H9 (cell line): ENCODE results near the gene MICAL2. TPM values are rescaled to one million over a fixed set of nuclear protein-coding genes. Genes with fewer than 3 reads are reported as not detected.

ENCODE experiments used
- DNase-seq: peaks from one replicate; pipeline ENCODE4 v3.0.0-alpha.2; 2017
- H2AFZ ChIP-seq: one replicate; pipeline ENCODE4 v1.6.1; 2013; ENCODE audit warnings: mild to moderate bottlenecking, low read length, control low read depth, moderate library complexity
- H2AK5ac ChIP-seq: 2 replicates; pipeline ENCODE4 v1.6.1; 2013; ENCODE audit warnings: low read length, control low read depth, mixed read lengths; ENCODE audit not compliant: insufficient read length
- H2BK120ac ChIP-seq: one replicate; pipeline ENCODE4 v1.6.1; 2013; ENCODE audit warnings: low read depth, mild to moderate bottlenecking, low read length, control low read depth, inconsistent platforms; ENCODE audit not compliant: poor library complexity, severe bottlenecking
- H2BK12ac ChIP-seq: 2 replicates; pipeline ENCODE4 v1.6.1; 2013; ENCODE audit warnings: low read length, control low read depth, mixed read lengths, low read depth; ENCODE audit not compliant: insufficient read length
- H2BK15ac ChIP-seq: 2 replicates; pipeline ENCODE4 v1.6.1; 2013; ENCODE audit warnings: low read depth, low read length, control low read depth
- H2BK20ac ChIP-seq: one replicate; pipeline ENCODE4 v1.6.1; 2013; ENCODE audit warnings: low read depth, mild to moderate bottlenecking, low read length, control low read depth, inconsistent platforms; ENCODE audit not compliant: poor library complexity, severe bottlenecking
- H2BK5ac ChIP-seq: 2 replicates; pipeline ENCODE4 v1.6.1; 2013; ENCODE audit warnings: low read length, control low read depth, mixed read lengths; ENCODE audit not compliant: insufficient read length
- H3K14ac ChIP-seq: 2 replicates; pipeline ENCODE4 v1.6.1; 2013; ENCODE audit warnings: low read length, control low read depth; ENCODE audit not compliant: insufficient read depth
- H3K18ac ChIP-seq: 2 replicates; pipeline ENCODE4 v1.6.1; 2013; ENCODE audit warnings: low read depth, mild to moderate bottlenecking, mixed read lengths, low read length, control low read depth; ENCODE audit not compliant: insufficient read length
- H3K23ac ChIP-seq: 2 replicates; pipeline ENCODE4 v1.6.1; 2013; ENCODE audit warnings: low read length, control low read depth, mixed read lengths, low read depth; ENCODE audit not compliant: insufficient read length
- H3K23me2 ChIP-seq: 2 replicates; pipeline ENCODE4 v1.6.1; 2013; ENCODE audit warnings: low read depth, mild to moderate bottlenecking, mixed read lengths, low read length, control low read depth; ENCODE audit not compliant: insufficient read length, poor library complexity, severe bottlenecking
- H3K27ac ChIP-seq: 2 replicates; pipeline ENCODE4 v1.5.1; 2013; ENCODE audit warnings: low read length, control low read depth, mixed read lengths, low read depth; ENCODE audit not compliant: insufficient read length
- H3K27me3 ChIP-seq: 2 replicates; pipeline ENCODE4 v1.6.1; 2013; ENCODE audit warnings: low read length, control low read depth, inconsistent platforms; ENCODE audit not compliant: insufficient read depth
- H3K4ac ChIP-seq: 2 replicates; pipeline ENCODE4 v1.6.1; 2013; ENCODE audit warnings: low read depth, mild to moderate bottlenecking, control low read depth, inconsistent platforms, low read length, moderate library complexity
- H3K4me1 ChIP-seq: 2 replicates; pipeline ENCODE4 v1.6.1; 2013; ENCODE audit warnings: low read length, control low read depth, inconsistent platforms; ENCODE audit not compliant: insufficient read depth
- H3K4me2 ChIP-seq: 2 replicates; pipeline ENCODE4 v1.6.1; 2013; ENCODE audit warnings: low read length, control low read depth, mixed read lengths; ENCODE audit not compliant: insufficient read length, insufficient read depth
- H3K56ac ChIP-seq: 2 replicates; pipeline ENCODE4 v1.6.1; 2013; ENCODE audit warnings: low read depth, mild to moderate bottlenecking, mixed read lengths, low read length, control low read depth; ENCODE audit not compliant: insufficient read length
- H3K79me1 ChIP-seq: 2 replicates; pipeline ENCODE4 v1.6.1; 2013; ENCODE audit warnings: low read depth, mild to moderate bottlenecking, moderate library complexity, low read length, control low read depth, inconsistent platforms; ENCODE audit not compliant: insufficient read depth, poor library complexity, severe bottlenecking
- H3K79me2 ChIP-seq: 2 replicates; pipeline ENCODE4 v1.6.1; 2013; ENCODE audit warnings: low read length, control low read depth, inconsistent platforms; ENCODE audit not compliant: insufficient read depth
- H3K9ac ChIP-seq: 2 replicates; pipeline ENCODE4 v1.6.1; 2013; ENCODE audit warnings: low read length, control low read depth, mixed read lengths; ENCODE audit not compliant: insufficient read length; ENCODE audit errors: extremely low read depth
- H3K9me3 ChIP-seq: one replicate; pipeline ENCODE4 v1.6.1; 2013; ENCODE audit warnings: low read depth, low read length, inconsistent platforms; ENCODE audit not compliant: control insufficient read depth
- H3T11ph ChIP-seq: one replicate; pipeline ENCODE4 v1.6.1; 2013; ENCODE audit warnings: mild to moderate bottlenecking, low read length, control low read depth, inconsistent platforms
- H4K20me1 ChIP-seq: one replicate; pipeline ENCODE4 v1.6.1; 2013; ENCODE audit not compliant: control insufficient read depth, insufficient read length, insufficient read depth
- H4K5ac ChIP-seq: 2 replicates; pipeline ENCODE4 v1.6.1; 2013; ENCODE audit warnings: low read depth, mild to moderate bottlenecking, mixed read lengths, low read length, control low read depth; ENCODE audit not compliant: insufficient read length
- H4K8ac ChIP-seq: replicated peaks from 2 replicates; pipeline ENCODE4 v1.6.1; 2013; ENCODE audit warnings: low read length, control low read depth, mixed read lengths, low read depth; ENCODE audit not compliant: insufficient read length
- H4K91ac ChIP-seq: 2 replicates; pipeline ENCODE4 v1.6.1; 2013; ENCODE audit warnings: low read depth, mild to moderate bottlenecking, moderate library complexity, mixed read lengths, low read length, control low read depth; ENCODE audit not compliant: insufficient read length
- H3K27ac Mint-ChIP-seq, 3 experiments: 2 replicates in 2 of 3; 3 replicates in 1 of 3; pipeline ENCODE4 v1.8.0; 2020 to 2021; ENCODE audit warnings: mixed read lengths in 3 of 3, mild to moderate bottlenecking in 1 of 3, moderate library complexity in 1 of 3
- H3K27me3 Mint-ChIP-seq: 2 replicates; pipeline ENCODE4 v1.8.0; 2021; ENCODE audit warnings: low read depth, mild to moderate bottlenecking, moderate library complexity, mixed read lengths
- H3K36me3 Mint-ChIP-seq, 3 experiments: 2 replicates in 2 of 3; 3 replicates in 1 of 3; pipeline ENCODE4 v1.8.0; 2020 to 2021; ENCODE audit warnings: low read depth in 3 of 3, mixed read lengths in 3 of 3; ENCODE audit not compliant: insufficient read depth in 1 of 3
- H3K4me1 Mint-ChIP-seq, 2 experiments: 2 replicates each; pipeline ENCODE4 v1.8.0; 2020; ENCODE audit warnings: mixed read lengths in 2 of 2
- H3K4me3 Mint-ChIP-seq, 2 experiments: 2 replicates in 1 of 2; 3 replicates in 1 of 2; pipeline ENCODE4 v1.8.0; 2020 to 2021; ENCODE audit warnings: mild to moderate bottlenecking in 2 of 2, mixed read lengths in 2 of 2, moderate library complexity in 1 of 2
- H3K9me3 Mint-ChIP-seq, 2 experiments: 2 replicates in 1 of 2; 3 replicates in 1 of 2; pipeline ENCODE4 v1.8.0; 2020; ENCODE audit warnings: mild to moderate bottlenecking in 2 of 2, mixed read lengths in 2 of 2, moderate library complexity in 1 of 2
- WGBS: extraction: QIAGEN DNeasy Blood & Tissue Kit; methylation state at CpG from one replicate; pipeline ENCODE4 v1.1.7; 2013; ENCODE audit warnings: missing lambda C conversion rate, low lambda C conversion rate, mixed read lengths; ENCODE audit not compliant: insufficient read length; ENCODE audit errors: extremely low coverage; 5-methylcytosine and 5-hydroxymethylcytosine counted together
- total RNA-seq: library from RNA; stranded (reverse); gene quantifications from 2 replicates; pipeline ENCODE4 v1.2.1, GENCODE V29; 2021
- TF ChIP-seq, protein P1 (sequence below): fragments of 200-600 bp; sonication (generic); conservative IDR thresholded peaks from 3 replicates; pipeline ENCODE4 v1.8.0; 2021; ENCODE audit warnings: antibody characterized with exemption, mild to moderate bottlenecking

Gene MICAL2
- total RNA-seq, 1 experiment from 2014 or later: 4.7 TPM

DNA sequence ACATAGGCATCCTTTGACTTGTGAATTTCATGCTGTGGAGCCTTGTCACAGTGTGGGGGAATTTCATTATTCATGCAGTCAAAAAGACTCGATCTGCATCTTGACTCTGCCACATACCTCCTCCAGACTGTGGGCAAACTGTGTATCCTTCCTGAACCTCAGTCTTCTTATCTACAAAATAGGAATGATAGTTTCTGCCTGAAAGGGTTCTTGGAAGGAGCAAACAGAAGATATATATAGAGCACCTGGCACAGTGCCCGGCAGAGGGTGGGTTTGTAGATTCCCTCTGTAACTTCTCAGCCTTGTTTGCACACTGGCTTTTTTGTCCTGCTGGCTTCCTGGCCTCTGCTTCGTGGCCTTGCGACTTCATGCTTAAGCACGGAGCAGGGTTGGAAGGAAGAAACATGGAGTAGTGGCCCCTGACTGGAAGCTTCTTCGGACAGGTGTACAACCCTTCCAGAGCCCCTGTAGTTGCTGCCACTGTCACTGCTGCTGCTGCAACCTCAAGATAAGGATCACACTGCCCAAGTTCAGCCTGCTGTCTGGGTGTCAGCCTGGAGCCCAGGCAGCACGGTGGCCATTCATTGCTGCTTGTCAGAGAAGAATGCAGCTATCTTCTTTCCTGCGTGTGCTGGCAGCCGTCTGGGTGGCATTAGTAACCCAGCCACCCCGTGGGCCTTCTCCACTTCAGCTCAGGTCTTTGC is 106.4 kb downstream of the MICAL2 start:
- Histone ChIP-seq H2AK5ac (no peak overlapping the region), H3K56ac (no peak overlapping the region), H2BK5ac (no peak overlapping the region), H3T11ph (no peak overlapping the region), H3K27ac (no peak overlapping the region), H2AFZ (no peak overlapping the region), H3K14ac (peak overlapping the region; percentile 19; the same call in 1 of the 2 replicates), H4K91ac (no peak overlapping the region), H2BK15ac (no peak overlapping the region), H3K4ac (no peak overlapping the region), H4K20me1 (no peaks in the 10 kb centered on the region), H3K4me2 (no peak overlapping the region), H3K4me1 (no peaks in the 10 kb centered on the region), H3K23me2 (no peaks in the 10 kb centered on the region), H3K79me2 (no peaks in the 10 kb centered on the region), H3K9ac (no peak overlapping the region), H4K5ac (no peak overlapping the region), H3K79me1 (no peaks in the 10 kb centered on the region), H3K27me3 (no peaks in the 10 kb centered on the region), H4K8ac (no peak overlapping the region), H2BK20ac (no peak overlapping the region), H2BK12ac (no peak overlapping the region), H2BK120ac (no peak overlapping the region), H3K18ac (no peak overlapping the region), H3K9me3 (no peaks in the 10 kb centered on the region), H3K23ac (no peak overlapping the region)
- no peaks in the 10 kb centered on the region for H3K36me3 Mint-ChIP-seq
- DNase-seq: no peak
- no peak overlapping the region for H3K4me3 Mint-ChIP-seq
- TF ChIP-seq, protein P1, sequence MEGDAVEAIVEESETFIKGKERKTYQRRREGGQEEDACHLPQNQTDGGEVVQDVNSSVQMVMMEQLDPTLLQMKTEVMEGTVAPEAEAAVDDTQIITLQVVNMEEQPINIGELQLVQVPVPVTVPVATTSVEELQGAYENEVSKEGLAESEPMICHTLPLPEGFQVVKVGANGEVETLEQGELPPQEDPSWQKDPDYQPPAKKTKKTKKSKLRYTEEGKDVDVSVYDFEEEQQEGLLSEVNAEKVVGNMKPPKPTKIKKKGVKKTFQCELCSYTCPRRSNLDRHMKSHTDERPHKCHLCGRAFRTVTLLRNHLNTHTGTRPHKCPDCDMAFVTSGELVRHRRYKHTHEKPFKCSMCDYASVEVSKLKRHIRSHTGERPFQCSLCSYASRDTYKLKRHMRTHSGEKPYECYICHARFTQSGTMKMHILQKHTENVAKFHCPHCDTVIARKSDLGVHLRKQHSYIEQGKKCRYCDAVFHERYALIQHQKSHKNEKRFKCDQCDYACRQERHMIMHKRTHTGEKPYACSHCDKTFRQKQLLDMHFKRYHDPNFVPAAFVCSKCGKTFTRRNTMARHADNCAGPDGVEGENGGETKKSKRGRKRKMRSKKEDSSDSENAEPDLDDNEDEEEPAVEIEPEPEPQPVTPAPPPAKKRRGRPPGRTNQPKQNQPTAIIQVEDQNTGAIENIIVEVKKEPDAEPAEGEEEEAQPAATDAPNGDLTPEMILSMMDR: no peak
- no CpG with 5 or more reads among the region's 10 CpGs for WGBS
- no peak overlapping the region for H3K27ac Mint-ChIP-seq
- peaks cover 8 to 17% of the 10 kb centered on the region in 2 experiments for H3K4me1 Mint-ChIP-seq
- no peaks in the 10 kb centered on the region for H3K9me3 Mint-ChIP-seq
- peaks cover 9% of the 10 kb centered on the region for H3K27me3 Mint-ChIP-seq
